HEK293T (cell line): ENCODE measurements around the gene TPCN2.

Experiments
- FOXA1 ChIP-seq: fragments of 450-650 bp; IDR thresholded peaks from 2 replicates; pipeline ENCODE4 v1.6.1; 2016; ENCODE audit warnings: mild to moderate bottlenecking
- HDGF ChIP-seq: fragments of 450-650 bp; IDR thresholded peaks from 2 replicates; pipeline ENCODE4 v1.6.1; 2017; ENCODE audit warnings: antibody characterized with exemption, borderline replicate concordance

GRCh38 chr11:69145050-69145380, 96.3 kb downstream of the TPCN2 start:
- TF ChIP-seq HDGF (no peak), FOXA1 (no peak)
